ENCODE measurements around the gene ABHD12B. TPM values are rescaled to one million over a fixed set of nuclear protein-coding genes. Genes with fewer than 3 reads are reported as not detected.

The ABHD12B gene
- total and polyA plus RNA-seq, 2 of the 13 experiments (the other 11 are each of a cell fraction or from before 2014, with no cell fraction given): not detected

GRCh38 chr14:50943943-50944646 lies 72.2 kb downstream of the ABHD12B start, which contains the start of gene PYGL (continued):
- TF ChIP-seq ZNF501 (CRISPR knock-in tag; IDR thresholded peaks at IDR 0.05) (no peak; the same call in 1 of the 2 replicates), NBN (conservative IDR thresholded peaks at IDR 0.05) (no peak), GTF2F1 (IDR thresholded peaks at IDR 0.05; ENCODE audit: low read length) (no peak), ZFP41 (CRISPR knock-in tag; IDR thresholded peaks at IDR 0.05; ENCODE audit: borderline replicate concordance) (no peak; the same call in 1 of the 2 replicates), ZKSCAN8 (CRISPR knock-in tag; IDR thresholded peaks at IDR 0.05; ENCODE audit: borderline replicate concordance) (no peak), ZFX (CRISPR knock-in tag; IDR thresholded peaks at IDR 0.05; ENCODE audit: low read depth) (no peak), ZNF354B (CRISPR knock-in tag; IDR thresholded peaks at IDR 0.05) (no peak), NCOA5 (CRISPR knock-in tag; IDR thresholded peaks at IDR 0.05) (no peak), PHF5A (CRISPR knock-in tag; IDR thresholded peaks at IDR 0.05; ENCODE audit: low read depth, unreplicated experiment) (no peak), YEATS2 (CRISPR knock-in tag; IDR thresholded peaks at IDR 0.05; ENCODE audit: borderline replicate concordance) (peak; percentile 55), TARDBP (CRISPR knock-in tag; IDR thresholded peaks at IDR 0.05) (no peak), DZIP1 (CRISPR knock-in tag; IDR thresholded peaks at IDR 0.05) (peak; percentile 50; the same call in 1 of the 2 replicates), ARID4A (CRISPR knock-in tag; IDR thresholded peaks at IDR 0.05; ENCODE audit: borderline replicate concordance) (peak; percentile 78; the same call in 1 of the 2 replicates), ETV6 (CRISPR knock-in tag; conservative IDR thresholded peaks at IDR 0.05) (no peak), STAT5B (CRISPR knock-in tag; IDR thresholded peaks at IDR 0.05) (no peak), HES4 (CRISPR knock-in tag; IDR thresholded peaks at IDR 0.05; ENCODE audit: borderline replicate concordance) (no peak), STAT6 (CRISPR knock-in tag; IDR thresholded peaks at IDR 0.05; ENCODE audit: borderline replicate concordance) (no peak)
- TF ChIP-seq, protein P1, sequence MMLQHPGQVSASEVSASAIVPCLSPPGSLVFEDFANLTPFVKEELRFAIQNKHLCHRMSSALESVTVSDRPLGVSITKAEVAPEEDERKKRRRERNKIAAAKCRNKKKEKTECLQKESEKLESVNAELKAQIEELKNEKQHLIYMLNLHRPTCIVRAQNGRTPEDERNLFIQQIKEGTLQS (CRISPR knock-in tag; IDR thresholded peaks at IDR 0.05): no peak
- TF ChIP-seq, protein P2, sequence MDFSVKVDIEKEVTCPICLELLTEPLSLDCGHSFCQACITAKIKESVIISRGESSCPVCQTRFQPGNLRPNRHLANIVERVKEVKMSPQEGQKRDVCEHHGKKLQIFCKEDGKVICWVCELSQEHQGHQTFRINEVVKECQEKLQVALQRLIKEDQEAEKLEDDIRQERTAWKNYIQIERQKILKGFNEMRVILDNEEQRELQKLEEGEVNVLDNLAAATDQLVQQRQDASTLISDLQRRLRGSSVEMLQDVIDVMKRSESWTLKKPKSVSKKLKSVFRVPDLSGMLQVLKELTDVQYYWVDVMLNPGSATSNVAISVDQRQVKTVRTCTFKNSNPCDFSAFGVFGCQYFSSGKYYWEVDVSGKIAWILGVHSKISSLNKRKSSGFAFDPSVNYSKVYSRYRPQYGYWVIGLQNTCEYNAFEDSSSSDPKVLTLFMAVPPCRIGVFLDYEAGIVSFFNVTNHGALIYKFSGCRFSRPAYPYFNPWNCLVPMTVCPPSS (IDR thresholded peaks at IDR 0.05): no peak
